ENCODE data around the gene PELI2.

Gene PELI2, protein sequence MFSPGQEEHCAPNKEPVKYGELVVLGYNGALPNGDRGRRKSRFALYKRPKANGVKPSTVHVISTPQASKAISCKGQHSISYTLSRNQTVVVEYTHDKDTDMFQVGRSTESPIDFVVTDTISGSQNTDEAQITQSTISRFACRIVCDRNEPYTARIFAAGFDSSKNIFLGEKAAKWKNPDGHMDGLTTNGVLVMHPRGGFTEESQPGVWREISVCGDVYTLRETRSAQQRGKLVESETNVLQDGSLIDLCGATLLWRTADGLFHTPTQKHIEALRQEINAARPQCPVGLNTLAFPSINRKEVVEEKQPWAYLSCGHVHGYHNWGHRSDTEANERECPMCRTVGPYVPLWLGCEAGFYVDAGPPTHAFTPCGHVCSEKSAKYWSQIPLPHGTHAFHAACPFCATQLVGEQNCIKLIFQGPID

DNA sequence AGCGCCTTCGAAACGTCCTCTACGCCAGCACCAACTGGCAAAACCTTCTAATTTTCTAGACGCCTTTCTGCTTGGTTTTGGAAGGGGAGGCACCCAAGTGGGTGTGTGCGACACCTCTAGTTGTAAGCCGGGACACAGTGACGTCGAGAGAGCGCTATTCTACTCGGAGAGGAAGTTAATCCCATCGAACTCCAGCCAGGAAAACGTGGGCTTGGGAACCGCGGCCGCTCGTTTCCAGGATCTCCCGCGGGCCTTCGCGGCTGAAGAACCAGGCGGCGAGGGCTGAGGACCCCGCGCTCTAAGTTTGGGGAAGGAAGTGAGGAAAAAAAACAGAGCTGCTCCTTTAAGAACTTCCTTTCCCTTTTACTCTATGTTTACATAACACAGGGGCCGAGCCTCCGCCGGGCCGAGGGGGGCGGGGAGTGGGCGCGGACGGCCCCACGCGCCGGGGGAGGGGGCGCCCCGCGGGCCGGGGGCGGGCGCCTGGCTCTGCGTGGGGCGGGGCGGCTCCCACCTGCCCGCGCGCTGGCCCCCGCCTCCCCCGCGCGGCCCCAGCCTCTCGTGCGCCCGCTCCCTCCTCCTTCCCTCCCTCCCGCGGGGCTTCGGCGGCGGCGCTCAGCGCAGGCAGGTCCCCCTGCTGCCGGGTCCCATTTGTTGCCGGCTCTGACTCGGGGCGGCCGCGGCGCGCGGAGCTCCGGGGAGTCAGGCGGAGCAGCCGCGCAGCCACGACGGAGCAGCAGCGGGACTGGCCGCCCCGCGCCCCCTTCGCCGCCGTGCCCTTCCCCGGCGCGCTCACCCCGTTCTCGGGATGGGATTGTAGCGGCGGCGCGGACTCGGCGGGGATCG is at the start of gene PELI2:
Gene PELI2 (plus strand): TSS at position 647 of the 846 bp plus-strand sequence. CDS start 250 bp downstream, outside the sequence.
- peak; percentile 45 to 69 for DNase-seq (ENCODE audit: extremely low read depth in 1 of 2, low read depth in 1 of 2)

DNA sequence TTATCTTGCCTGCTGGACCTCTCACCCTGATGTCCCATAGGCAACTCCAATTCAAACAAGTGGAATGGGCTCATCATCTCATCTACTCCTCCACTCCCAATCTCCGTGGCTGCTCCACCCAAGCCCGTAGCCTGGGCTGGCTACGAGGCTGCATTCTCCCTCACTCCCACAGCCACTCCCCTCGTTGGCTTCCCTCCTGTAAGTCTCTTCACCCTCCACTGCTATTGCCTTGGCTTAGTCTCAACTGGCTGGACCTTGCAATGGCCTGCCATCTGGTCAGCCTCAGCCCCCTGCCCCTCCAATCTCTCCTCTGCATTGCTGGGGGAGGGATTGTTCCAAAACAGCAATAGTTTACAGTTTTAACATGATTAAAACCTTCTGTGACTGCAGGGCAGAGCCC is 44.4 kb upstream of the PELI2 start:
- DNase-seq (ENCODE audit: extremely low read depth in 1 of 2, low read depth in 1 of 2), result no peak

DNA sequence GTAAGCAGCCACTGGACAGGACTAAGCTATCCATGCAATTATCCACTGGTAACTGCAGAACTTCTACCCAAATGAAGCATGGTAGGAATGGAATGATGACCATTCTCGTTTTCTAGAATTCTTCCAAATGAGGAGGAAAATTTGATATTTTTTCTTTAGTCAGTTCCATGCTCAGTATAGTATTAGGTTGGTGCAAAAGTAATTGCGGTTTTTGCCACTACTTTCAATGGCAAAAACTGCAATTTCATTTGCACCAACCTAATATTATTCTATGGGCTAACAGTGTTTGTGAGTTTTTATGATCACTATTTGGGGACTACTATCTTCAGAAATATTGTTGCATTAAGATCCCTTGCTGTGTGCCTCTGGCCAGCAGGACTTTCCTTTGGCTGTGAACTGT is 42.9 kb upstream of the PELI2 start:
- DNase-seq (ENCODE audit: extremely low read depth in 1 of 2, low read depth in 1 of 2), result no peak

DNA sequence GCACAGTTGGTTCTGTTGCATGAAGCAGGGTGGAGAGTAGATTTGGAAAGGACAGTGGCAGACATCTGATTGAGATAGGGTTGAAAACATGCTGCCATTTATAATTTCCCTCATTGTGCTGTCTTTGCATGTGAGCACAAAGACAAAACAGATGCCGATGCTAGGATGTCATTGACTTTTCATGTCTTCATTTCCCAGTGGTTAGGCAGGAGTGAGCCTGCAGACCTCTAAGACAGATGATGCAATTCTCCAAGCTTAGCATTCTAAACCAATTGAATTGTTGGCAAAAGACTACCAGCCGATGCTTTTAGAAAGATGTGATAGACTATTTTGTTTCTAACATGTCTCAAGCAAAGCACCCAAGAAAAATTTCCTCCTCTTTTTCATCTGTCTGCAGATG is 37.1 kb upstream of the PELI2 start:
- no peak for DNase-seq (ENCODE audit: extremely low read depth in 1 of 2, low read depth in 1 of 2)

DNA sequence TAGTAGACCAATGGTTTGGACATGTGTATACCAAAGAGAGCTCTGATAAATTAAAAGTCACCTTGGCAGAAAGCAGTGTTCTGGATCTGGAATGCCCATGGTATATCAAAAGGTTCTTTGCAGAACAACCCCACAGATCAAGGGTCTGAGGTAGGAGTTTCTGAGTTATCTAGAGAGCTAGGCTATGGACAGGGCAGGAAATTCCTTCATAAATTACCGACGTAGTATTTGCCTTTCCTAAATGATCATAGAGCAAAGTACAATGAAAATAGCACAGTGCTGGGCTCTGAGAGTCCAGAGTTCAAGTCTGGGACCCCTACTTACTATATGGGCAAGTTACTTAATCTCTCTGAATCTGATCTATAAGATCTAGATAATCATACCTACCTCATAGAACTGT is 35.3 kb upstream of the PELI2 start:
- DNase-seq (ENCODE audit: extremely low read depth in 1 of 2, low read depth in 1 of 2), result no peak

DNA sequence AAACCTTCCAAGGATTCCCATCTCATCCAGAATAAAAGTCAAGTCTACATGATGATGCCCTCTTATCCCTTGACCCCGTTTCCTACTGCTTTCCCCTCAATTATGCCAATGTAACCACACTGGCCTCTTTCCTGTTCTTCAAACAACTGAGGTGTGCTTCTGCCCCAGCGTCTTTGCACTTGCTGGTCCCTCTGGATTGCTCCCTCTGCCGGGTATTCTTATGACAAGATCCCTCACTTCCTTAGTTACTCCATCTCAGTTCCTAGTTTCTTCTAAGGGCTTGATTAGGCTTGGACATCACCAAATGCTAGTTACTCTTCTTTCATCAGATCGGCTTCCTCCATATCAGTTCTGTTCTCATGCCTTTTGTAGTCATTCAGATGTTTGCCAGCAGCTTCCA is 32.7 kb upstream of the PELI2 start:
- no peak for DNase-seq (ENCODE audit: extremely low read depth in 1 of 2, low read depth in 1 of 2)

DNA sequence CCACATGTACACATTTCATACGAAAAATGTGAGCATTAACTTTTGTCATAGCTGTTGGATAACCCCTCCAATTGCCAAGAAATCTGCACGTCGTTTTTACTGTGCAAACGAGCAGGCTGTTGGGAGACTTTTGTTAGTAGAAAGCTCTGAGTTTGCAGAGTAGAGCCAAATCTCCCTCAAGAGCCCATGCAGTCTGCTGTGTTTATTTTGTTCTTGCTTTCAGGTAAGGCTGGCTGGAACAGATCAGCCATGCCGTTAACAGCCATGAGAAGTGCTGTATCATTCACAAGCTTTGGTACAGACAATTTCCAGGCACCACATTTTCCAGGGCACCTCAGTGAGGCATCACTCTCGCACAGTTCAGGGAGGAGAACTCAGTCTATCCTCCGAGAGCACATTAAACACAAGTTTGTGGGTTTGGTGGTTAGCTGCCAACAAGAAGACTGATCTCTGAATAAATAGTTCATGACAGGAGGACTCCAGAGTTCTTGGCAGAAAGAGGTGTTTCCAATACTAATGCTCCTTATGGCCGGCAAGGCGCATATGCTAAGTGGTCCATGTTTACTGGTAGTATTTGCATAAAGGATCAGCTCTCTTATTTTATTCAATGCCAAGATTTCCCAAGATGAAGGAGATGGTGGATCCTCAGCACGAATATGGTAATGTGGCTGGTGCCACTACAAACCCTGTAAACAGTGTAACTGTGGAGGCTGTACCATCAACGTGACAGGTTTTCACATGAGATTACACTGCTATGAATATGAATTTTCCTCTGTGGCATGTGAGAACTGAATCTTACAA is 30.3 kb upstream of the PELI2 start:
- no peak for DNase-seq (ENCODE audit: extremely low read depth in 1 of 2, low read depth in 1 of 2)

DNA sequence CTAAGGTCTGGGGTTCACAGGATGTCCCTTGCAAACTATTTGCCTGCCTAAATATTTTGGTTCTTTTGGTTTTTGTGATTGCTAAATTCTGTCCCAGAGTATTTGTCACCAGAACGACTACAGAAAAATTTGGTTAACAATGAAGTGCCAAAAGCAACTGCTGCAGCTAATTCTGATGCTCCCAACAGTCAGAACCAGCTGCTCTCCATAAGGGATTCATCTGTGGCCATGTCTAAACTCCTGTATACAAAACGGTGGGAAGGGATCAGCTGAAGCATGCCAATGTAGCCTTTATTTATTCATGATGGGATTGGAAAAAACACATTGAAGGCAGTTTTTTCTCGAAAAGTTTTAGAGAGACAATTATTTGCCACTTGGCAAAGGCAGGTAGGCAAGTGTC is 29.3 kb upstream of the PELI2 start:
- DNase-seq (ENCODE audit: extremely low read depth in 1 of 2, low read depth in 1 of 2), result no peak

DNA sequence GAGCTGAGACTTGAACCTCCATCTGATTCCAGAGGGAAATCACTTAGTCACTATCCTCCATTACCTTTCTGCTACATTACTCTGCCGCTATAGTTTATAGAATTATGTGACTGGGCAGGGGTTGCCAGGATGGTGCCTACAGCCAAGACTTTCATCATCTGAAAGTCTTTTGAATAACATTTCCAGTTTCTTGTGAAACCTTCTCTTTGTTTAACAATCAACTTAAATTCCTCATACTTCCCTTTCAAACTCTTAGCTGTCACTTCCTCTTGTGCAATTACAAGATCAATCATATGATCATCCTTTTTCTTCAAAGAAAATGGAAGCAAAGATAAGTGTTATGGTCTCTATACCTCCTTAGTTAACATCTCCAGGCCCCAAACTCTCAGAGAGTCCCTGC is 25.4 kb upstream of the PELI2 start:
- no peak for DNase-seq (ENCODE audit: extremely low read depth in 1 of 2, low read depth in 1 of 2)

DNA sequence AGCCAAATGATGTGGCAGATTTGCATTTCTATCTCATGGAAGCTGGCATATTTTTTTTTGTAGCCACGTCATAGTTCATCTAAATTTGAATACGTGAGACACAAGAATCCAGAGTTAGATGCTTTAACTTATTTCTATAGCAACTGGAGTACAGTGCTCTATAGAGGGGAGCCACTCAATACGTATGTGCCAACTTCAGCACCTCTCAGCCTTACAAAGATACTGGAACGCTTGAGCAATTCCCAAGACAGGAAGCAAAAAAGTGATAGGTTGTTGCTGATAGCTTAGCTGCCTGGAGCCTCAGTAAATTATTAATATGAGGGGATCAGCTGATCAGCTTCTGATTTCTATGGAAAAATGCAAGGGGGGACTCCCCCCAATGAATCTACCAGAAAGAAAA is 24.1 kb upstream of the PELI2 start:
- DNase-seq (ENCODE audit: extremely low read depth in 1 of 2, low read depth in 1 of 2), result no peak

DNA sequence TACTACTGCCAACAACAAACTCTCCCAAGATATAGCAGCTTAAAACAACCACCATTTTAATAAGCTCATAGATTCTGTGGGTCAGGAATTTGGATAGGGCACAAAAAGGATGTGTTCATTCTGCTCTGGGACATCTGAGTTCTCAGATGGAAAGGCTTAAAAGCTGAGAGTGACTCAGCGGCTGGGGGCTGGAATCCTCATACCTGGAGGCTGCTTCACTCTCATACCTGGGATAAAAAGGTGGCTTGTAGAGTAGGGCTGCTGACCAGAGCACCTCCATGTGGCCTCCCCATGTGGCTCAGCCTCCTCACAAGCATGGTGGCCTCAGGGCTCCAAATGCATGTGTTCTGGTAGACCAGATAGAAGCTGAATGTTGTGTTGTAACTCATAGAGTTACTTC is 20.2 kb upstream of the PELI2 start:
- DNase-seq (ENCODE audit: extremely low read depth in 1 of 2, low read depth in 1 of 2), result no peak

DNA sequence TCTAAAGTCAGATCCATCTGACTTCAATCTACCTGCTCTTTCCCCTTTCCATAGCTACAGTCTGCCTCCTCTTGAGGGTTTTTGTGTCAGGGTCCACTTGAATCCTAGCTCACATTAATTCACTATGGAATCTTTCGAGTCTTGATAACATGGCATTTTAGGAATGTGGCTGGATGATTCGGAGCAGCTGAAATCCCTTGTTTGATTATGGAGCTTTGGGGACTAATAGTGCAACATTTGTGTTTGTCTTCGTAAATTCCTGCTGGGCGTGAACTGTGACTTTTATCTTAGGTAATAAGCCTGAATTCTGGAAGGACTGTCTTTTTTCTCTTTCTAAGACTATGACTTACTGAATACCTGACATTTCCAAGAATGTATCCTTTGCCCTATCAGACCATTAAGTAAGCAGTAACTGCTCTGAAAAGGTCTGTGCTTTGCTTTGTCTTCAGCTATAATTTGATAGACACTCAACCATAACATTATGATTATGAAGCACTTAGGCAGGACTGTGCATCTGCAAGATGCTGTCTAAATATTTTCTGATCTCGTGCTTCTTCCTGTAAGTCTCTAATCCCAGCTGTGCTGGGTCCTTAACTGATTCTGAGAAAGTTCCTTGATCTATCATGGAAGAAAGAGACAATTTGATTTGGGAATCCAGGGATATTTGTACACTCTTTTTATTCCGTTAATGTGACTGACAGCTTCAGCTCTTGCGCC is 19.0 kb upstream of the PELI2 start:
- no peak for DNase-seq (ENCODE audit: extremely low read depth in 1 of 2, low read depth in 1 of 2)

DNA sequence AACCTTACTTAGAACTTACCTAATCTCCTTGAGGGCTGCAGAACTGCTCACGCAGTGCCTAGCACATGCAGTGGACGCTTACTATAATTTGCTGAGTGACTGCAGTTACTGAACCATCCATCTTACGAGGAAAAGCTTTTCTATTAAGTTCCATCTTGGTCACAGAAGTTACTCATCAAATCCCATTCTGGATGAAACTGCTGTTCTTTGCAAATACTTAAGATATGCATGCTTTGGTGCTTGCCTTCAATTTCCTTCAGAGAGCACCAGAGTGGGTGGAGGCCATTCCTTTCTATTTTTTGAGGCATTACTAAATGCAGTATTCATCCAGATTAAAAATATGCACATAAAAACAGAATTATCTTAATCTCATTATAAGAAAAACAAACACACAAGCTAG is 17.7 kb upstream of the PELI2 start:
- no peak for DNase-seq (ENCODE audit: extremely low read depth in 1 of 2, low read depth in 1 of 2)

DNA sequence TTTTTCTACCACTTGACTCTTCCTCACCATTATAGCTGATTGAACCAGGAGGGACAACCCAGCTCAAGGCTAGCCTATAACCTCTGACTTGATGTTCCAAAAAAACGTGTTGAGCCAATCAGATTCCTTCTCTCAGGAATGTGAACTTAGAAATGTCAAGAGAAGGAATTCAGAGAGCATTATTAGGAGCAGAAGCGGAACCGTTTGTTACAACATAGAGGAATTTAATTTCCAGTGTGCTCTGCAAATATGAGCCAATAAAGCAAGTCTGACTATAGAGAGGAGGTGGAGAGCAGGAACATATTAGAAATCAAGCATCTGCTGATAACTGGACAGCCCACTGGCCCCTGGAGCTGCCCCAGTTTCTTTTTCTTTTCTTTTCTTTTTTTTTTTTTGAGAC is 15.3 kb upstream of the PELI2 start:
- no peak for DNase-seq (ENCODE audit: extremely low read depth in 1 of 2, low read depth in 1 of 2)

DNA sequence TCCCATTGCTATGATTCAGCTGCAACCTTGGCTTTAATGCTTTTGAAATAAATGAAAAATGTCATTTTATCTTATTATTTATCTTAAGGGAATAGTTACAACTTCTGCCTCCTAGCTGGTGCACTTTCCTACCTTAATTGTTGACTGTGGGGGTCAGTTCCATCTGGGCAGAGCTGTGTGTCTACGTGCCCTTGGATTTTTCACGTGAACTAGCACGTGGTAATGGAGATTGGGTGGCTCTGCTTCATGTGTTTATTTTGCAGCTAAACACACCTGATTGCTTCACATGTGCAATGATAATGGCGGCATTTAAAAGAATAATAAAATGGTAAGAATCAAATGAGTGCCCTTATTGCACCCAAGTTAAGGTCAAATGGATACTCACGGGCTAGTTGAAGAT is 10.6 kb upstream of the PELI2 start:
- DNase-seq (ENCODE audit: extremely low read depth in 1 of 2, low read depth in 1 of 2), result no peak

DNA sequence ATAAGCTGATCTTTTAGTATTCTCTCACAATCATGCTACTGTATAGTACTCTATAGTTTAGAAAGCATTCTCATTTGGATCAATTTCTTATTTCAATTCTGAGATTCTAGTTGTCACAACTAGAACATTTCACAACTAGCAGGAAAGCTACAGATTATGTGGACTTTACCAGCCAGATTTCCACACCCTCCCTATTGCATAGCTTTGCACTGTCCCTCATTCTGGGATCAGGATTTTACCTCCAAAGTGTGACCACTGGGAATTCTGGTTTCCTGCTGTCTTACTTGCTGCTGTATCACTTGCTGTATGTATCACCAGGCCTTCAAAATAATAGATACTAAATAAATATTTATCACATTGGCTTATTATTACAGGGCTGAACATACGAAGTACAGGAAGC is 10.2 kb upstream of the PELI2 start:
- DNase-seq (ENCODE audit: extremely low read depth in 1 of 2, low read depth in 1 of 2), result no peak

DNA sequence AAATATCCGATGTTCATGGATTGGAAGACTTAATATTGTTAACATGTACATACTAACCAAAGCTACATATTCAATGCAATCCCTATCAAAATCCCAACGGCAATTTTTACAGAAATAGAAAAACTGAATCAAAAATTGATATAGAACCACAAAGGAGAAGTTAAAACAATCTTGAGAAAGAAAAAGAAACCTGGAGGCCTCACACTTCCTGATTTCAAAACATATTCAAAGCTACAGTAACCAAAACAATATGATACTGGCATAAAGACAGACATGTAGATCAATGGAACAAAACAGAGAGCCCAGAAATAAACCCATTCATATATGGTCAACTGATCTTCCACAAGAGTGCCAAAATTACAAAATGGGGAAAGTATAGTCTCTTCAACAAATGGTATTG is 5.4 kb upstream of the PELI2 start:
- no peak for DNase-seq (ENCODE audit: extremely low read depth in 1 of 2, low read depth in 1 of 2)

DNA sequence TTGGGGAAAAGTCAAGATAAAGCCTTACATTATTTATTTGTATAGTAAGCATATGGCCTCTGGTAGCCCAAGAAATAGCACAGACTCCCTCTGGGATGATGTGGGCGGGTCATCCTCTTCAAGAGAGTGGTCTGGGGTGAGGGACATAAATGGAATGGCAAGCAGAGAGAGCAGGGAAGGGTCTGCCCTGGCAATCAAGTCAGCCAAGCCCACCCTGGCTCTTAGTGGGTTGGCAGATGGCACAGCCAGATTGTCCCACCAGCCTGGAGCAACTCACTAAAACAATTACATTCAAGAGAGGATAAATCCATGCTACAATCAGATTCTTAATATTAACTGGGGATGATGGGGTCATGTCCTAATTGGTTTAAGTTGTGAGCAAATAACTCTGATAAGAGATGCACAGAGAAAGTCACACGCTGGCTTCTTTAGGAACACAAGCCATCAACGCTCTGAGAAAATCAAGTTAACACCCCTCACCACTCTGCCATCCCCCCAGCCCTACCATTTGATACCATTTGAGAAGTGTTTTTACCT is 2.8 kb upstream of the PELI2 start:
- DNase-seq (ENCODE audit: extremely low read depth in 1 of 2, low read depth in 1 of 2), result no peak

DNA sequence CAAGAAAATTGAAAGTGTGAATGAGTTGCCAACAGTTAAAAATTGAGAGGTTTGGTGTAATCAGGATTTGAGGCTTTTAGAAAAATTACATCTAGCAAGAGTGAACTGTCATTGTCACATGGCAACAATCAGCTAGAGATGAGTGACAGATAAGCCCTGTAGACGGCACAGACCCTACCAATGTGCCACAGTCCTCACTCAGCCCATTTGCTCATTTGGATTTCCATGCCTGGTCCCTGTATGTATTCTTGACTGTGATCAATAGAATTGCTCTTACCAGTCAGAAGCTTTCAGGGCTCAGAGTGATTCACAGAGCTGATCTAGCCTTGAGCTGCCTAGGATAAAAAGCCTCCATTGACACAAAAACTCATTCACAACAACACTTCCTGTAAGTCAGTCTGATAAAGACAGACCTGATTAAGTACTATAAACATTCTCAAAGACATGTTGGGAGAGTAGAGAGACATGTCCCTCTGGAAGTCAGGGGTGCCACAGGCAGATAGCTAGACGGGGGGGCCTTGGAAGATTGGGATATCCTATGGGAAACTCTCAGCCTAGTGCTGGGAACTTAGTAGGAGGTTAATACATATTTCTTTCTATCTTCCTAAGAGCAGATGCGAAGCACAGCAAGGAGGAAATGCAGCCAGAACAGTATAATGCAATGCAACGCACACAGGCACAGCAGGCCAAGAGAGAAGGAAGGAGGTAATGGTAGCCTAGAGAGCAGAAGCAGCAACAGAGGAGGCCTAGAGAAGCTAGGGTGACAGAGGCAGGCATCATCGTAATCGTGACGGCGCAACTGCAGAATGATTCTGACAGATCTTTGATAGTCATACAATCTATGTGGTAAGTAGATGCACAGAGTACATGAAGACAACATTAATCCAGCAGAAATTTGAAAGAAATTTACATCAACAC is 2.0 kb upstream of the PELI2 start:
- no peak for DNase-seq (ENCODE audit: extremely low read depth in 1 of 2, low read depth in 1 of 2)
